A673 (cell line): ENCODE results near the gene SMYD3.

Experiments
- EZH2 ChIP-seq: fragments of 200-600 bp; sonication (generic); IDR thresholded peaks from 2 replicates; pipeline ENCODE4 v1.6.1; 2017; ENCODE audit warnings: borderline replicate concordance, low read depth, mild to moderate bottlenecking, mixed read lengths, antibody characterized with exemption, low read length; ENCODE audit not compliant: poor library complexity, severe bottlenecking
- TF ChIP-seq, protein P1 (sequence below): fragments of 300-800, 200-600 bp; sonication (generic); conservative IDR thresholded peaks from 2 replicates; pipeline ENCODE4 v1.5.1; 2017; ENCODE audit warnings: low read depth, mild to moderate bottlenecking, antibody characterized with exemption, low read length, moderate library complexity, mixed read lengths

DNA sequence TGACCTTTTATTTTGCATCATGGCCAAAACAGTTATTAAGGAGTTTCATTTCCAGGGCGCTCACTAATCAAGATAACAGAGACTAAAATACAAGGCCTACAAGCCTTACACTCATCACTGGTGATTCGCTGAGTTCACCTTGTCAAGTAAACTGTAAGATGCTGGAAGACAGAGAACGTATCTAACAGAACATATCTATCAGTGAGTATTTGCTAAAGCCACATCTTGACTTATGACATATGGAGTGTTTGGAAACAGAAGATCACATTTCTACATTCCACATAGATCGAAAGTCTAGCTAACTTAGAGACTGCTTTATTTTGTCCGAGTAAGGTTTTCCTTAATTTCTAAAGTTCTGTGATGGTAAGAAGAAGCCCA lies 506.5 kb downstream of the SMYD3 start:
- TF ChIP-seq, protein P1, sequence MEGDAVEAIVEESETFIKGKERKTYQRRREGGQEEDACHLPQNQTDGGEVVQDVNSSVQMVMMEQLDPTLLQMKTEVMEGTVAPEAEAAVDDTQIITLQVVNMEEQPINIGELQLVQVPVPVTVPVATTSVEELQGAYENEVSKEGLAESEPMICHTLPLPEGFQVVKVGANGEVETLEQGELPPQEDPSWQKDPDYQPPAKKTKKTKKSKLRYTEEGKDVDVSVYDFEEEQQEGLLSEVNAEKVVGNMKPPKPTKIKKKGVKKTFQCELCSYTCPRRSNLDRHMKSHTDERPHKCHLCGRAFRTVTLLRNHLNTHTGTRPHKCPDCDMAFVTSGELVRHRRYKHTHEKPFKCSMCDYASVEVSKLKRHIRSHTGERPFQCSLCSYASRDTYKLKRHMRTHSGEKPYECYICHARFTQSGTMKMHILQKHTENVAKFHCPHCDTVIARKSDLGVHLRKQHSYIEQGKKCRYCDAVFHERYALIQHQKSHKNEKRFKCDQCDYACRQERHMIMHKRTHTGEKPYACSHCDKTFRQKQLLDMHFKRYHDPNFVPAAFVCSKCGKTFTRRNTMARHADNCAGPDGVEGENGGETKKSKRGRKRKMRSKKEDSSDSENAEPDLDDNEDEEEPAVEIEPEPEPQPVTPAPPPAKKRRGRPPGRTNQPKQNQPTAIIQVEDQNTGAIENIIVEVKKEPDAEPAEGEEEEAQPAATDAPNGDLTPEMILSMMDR: no peak
- no peak for TF ChIP-seq EZH2
